Thyroid gland (tissue), 4 donors: Measurements from ENCODE around the gene ARHGEF38.
"Not testable (repeated sequence)": the region's sequence is repeated elsewhere in the genome, so short reads cannot be mapped to it uniquely, and the experiment has no call there.

Experiments used
- POLR2A ChIP-seq, 2 donors: fragments of 450-650 bp; IDR thresholded peaks; one replicate each; pipeline ENCODE4 v1.6.1; 2017; ENCODE audit warnings: antibody characterized with exemption in 2 of 2, mild to moderate bottlenecking in 2 of 2, moderate library complexity in 1 of 2
- TF ChIP-seq, protein P1 (sequence below), 6 experiments: fragments of 200-600 bp in 3 of 6; fragments of 450-650 bp in 3 of 6; sonication (generic) in 3 of 6; IDR thresholded peaks; one replicate each; pipeline ENCODE4 v1.5.1; 2016 to 2019; ENCODE audit warnings: antibody characterized with exemption in 6 of 6, mild to moderate bottlenecking in 2 of 6, inconsistent platforms in 1 of 6, moderate library complexity in 1 of 6

- TF ChIP-seq, protein P1, sequence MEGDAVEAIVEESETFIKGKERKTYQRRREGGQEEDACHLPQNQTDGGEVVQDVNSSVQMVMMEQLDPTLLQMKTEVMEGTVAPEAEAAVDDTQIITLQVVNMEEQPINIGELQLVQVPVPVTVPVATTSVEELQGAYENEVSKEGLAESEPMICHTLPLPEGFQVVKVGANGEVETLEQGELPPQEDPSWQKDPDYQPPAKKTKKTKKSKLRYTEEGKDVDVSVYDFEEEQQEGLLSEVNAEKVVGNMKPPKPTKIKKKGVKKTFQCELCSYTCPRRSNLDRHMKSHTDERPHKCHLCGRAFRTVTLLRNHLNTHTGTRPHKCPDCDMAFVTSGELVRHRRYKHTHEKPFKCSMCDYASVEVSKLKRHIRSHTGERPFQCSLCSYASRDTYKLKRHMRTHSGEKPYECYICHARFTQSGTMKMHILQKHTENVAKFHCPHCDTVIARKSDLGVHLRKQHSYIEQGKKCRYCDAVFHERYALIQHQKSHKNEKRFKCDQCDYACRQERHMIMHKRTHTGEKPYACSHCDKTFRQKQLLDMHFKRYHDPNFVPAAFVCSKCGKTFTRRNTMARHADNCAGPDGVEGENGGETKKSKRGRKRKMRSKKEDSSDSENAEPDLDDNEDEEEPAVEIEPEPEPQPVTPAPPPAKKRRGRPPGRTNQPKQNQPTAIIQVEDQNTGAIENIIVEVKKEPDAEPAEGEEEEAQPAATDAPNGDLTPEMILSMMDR (IDR thresholded peaks at IDR 0.05) = not testable (repeated sequence)
- TF ChIP-seq POLR2A (IDR thresholded peaks at IDR 0.05) = not testable (repeated sequence)
These were observed 142.4 kb downstream of the ARHGEF38 start for GRCh38 chr4:105694812-105695211.
